HG03432 (cell line): ENCODE data around the gene DCUN1D2.

Experiments used
- ATAC-seq: cut with Tn5 transposase; IDR thresholded peaks from one replicate; pipeline ENCODE4 v1.9.1; 2021; ENCODE audit warnings: mild to moderate bottlenecking, moderate library complexity; ENCODE audit not compliant: unreplicated experiment

Gene DCUN1D2

DNA sequence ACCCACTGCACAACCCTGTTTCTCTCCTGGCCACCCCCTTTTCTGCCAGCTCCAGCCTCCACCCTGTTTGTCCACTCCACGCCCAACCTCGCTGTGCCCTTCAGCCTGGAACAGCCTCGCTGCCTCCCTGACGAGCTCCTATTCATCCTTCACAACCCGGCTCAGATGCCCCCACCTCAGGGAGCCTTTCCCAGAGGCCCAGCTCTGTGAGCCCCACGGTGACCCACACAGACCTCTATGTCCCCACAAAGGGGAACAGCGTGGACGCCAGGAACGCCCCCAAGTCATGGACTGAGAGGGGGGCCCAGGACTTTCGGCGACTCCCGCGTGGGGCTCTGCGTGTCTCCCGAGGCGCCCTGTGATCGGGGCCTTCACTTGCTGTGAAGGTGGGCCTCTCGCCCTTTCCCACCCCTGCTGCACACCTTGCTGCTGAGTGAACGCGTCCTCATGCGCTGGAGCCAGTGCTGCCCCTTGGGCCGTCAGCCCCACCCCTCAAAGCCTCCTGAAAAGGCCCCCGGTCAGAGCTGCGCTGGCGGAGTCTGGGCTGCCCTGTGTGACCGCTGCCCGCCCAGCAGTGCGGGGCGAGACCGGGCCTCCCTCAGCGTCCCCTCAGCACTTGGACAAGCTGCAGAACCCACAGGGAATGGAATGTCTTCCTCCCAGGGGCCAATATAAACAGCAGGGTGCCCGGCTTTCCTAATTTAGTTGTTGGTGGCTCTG is 77.2 kb downstream of the DCUN1D2 start:
- ATAC-seq = no peak

DNA sequence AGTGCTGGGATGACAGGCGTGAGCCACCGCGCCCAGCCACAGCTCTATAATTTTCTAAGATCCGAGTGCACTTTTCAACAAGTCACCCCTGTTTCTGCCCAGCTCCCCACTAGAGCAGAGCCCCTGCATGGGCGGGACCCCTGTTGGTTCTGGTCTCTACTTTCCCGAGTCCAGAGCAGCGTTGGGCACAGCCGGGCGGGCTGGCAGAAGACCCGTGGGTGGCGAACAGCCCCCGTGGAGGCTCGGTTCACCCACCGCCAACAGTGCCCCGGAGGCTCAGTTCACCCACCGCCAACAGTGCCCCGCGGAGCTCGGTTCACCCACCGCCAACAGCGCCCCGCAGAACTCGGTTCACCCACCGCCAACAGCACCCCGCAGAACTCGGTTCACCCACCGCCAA is 78.1 kb downstream of the DCUN1D2 start:
- no peak for ATAC-seq

DNA sequence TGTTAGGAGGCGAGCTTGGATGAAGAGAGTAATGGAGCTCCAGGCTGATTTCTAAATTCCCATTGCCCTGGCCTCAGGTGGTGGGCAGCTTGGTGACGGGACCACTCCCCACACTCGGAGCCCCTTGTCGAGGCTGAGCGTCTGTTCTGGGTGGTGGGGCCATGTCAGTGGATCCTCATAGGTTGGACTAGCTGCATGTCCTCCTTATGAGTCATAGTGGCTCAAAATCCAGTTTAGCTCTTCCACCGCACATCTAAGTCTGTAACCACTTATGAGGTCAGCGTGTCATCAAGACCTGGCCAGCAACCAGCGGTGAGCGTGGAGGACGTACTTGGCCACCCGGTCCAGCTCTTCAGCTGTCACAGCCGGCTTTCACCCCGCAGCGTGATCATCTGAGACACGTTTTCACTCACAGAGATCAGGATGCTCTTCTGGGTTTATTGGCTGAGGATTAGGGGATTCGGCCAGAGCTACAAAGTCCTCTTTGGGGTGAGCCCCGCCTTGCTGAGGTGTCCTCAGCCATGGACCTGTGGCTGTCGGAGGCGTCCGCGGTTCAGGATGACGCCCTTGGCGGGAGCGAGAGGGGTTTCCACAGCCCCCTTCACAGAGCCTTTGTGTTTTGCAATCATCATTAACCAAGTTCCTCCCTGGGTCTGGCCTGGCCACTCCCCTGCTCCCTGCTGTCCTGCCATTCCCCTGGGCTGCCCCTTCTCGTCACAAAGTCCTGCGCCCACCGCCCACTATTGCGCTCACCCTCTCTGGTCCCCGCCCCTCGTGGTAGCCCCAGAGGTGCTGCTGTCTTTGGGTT is 79.1 kb downstream of the DCUN1D2 start:
- ATAC-seq = no peak

DNA sequence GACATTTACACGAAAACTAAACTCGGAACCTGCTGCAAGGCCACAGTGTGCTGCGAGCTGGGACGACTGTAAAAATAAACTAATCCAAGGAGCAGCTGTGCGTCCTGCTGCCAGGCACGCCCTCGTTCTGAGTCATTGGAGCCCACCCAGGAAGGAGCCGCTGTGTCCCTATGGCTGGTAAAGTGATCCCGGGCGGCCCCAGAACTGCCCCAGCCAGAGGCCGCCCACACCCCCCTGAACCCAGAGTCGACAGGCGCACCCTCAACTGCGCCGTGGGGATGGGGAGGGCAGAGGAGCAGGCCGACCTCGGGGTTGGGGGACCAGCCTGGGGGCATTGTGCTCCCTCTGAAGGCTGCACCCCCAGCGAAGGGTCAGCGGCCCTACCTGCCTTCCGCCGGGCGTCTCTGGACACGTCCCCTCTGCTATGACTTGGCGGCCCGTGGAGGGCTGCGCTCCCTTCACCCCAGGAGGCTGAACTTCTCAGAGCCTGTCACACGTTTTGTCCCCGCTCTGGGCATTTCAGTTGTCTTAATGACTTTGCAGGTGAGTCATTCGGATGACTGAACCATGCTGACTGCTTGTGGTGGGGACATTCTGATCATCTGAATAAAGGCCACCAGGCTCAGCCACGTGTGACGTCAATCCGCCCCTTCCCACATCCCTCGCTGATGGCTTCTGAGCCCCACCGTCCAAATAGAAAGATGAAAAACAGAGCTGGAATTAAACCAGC is 79.9 kb downstream of the DCUN1D2 start:
- no peak for ATAC-seq

DNA sequence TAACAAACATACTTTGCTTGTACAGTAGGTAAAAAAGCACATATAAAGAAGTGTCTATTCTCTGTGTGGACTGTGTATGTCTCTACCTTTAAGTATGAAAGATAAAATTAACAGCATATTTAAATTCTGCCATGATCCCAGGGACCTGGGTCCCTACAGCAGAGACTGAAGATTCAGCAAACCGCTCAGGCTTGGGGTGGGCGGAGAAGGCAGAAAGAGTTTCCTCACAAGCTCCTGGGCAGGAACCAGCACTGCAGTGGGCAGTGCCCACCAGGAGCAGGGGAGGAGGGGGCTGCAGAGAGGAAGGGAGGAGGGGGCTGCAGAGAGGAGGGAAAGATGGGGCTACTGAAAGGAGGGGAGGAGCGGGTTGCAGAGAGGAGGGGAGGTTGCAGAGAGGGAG is 81.9 kb downstream of the DCUN1D2 start:
- ATAC-seq = no peak

DNA sequence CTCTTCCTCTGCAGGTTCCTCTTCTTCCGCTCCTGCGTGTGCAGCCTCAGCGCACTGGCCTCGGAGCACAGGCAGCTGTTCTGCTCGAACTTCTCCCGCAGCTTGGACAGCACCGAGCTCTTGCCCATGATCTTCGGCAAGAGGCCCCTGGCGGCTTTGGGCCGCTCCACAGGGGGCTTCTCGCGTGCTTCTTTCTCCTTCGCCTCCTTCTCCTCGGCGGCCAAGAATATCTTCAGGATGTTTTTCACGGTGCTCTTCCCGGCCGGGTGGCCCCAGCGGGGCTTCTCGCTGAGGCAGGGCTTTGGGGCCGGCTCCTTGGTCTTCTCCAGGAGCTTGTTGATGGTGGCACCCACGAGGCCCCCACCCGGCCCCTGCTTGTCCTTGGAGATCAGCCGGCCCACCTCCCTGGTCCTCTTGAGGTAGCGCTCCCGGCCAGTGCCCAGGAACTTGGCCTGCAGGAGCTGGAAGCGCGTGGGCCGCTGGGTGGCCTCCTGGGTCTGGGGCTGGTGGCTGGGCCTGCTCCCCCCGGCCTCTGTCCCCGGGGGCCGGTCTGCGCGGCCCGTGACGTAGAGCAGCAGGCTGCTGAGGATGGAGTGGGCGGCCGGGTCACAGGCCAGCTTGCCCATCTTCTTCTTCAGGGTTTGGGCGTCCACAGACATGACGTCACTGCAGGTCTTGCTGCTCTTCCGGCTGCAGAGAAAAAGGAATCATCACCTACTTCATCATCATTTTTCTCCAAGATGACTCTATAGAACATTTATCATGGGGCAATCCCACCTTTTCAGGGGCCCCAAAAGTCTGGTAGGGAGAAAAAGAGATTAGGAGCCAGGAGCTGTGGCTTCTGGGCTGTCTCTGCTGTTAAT is 82.7 kb downstream of the DCUN1D2 start:
- ATAC-seq = no peak

DNA sequence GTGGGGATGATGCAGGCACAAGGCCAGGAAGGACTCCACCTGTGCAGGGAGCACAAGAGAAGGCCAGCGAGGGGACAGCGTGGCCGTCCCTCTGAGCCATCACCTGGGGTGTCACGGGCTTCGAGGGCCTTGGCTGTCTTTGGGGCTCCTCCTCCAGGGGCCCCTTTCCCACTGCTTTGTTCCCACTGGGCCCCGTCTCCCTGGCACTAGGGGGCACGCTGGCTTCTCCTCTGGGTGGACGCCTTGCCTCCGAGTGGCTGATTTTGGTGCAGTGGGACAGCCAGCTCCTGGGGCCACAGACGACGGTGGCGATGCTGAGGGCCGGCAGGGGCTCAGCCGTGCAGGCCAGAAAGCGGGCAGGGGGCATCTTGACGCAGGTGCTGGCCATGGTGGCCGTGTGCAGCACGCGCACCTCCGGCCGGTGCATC is 83.4 kb downstream of the DCUN1D2 start:
- ATAC-seq = no peak

DNA sequence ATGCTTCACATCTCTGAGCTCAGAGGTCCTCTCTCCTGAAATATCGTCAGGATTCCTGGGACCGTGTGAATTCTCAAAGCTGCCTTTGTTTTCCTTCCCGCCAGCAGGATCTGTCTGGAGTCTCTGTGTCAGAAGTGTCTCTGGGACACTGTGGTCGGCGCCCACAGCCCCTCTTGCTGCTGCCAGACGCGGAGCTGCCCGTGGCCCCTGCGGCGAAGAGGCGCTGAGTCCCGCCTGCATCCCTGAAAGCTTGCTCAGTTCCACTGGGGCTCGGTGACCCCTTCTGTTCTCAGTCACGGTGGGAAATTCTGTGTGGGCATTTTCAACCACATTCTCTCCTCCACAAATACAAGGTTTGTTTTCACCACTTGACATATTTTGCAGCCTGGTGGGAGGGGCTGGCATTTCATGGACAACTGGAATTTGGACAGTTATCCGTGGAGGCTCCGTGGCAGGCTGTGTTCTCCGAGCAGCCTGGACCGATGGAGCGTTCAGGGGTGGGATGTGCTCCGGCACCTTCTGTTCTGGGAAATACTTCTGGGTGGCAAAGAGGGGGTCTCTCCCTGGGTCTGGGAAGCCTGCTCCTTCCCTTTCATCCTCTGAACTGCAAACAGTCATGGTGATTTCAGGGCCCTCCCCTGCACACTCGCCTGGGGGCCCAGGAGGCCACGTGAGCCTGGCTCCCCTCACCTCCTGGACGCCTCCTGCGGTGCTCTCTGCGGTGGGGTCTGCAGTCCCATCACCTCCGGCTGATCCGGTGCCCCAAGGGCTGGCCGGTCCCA is 84.0 kb downstream of the DCUN1D2 start:
- ATAC-seq = no peak
